PC-9 (cell line): ENCODE measurements around the gene PCDHGC4. TPM values are rescaled to one million over a fixed set of nuclear protein-coding genes. Genes with fewer than 3 reads are reported as not detected.

Experiments used
- BruUV-seq: library from RNA; stranded (reverse); fragments of 400-500 nt; replicated peaks from 2 replicates; lab custom pipeline; 2021; lab: Mats Ljungman, UMichigan
- CTCF ChIA-PET: fragments of 300-600 bp; sonication (Branson Sonifier 250); formaldehyde crosslinking; loops from one replicate; lab custom pipeline; 2022; ENCODE audit warnings: antibody characterized with exemption; lab: Charles Lee
- POLR2A ChIA-PET: fragments of 300-600 bp; sonication (Branson Sonifier 250); formaldehyde crosslinking; loops from one replicate; lab custom pipeline; 2022; ENCODE audit warnings: antibody characterized with exemption; ENCODE audit not compliant: unreplicated experiment; lab: Charles Lee
- DNase-seq, 2 experiments: peaks; one replicate each; pipeline versions ENCODE4 v3.0.0 to v3.0.0-alpha.2; 2015 to 2022; ENCODE audit warnings: mixed read lengths in 1 of 2
- H2AFZ ChIP-seq: fragments of 200-600 bp; sonication (generic); 2 replicates; pipeline ENCODE4 v1.8.1; 2017; ENCODE audit warnings: antibody characterized with exemption
- H3F3A ChIP-seq: fragments of 200-600 bp; sonication (generic); 2 replicates; pipeline ENCODE4 v1.8.1; 2017; ENCODE audit warnings: antibody characterized with exemption, mild to moderate bottlenecking, low read depth; ENCODE audit not compliant: insufficient read depth
- H3K27ac ChIP-seq: fragments of 200-600 bp; sonication (generic); 2 replicates; pipeline ENCODE4 v1.6.1; 2016; ENCODE audit warnings: mixed run types
- H3K27me3 ChIP-seq: fragments of 200-600 bp; sonication (generic); 2 replicates; pipeline ENCODE4 v1.6.1; 2016; ENCODE audit warnings: low read depth, mixed run types; ENCODE audit not compliant: insufficient read depth
- H3K36me3 ChIP-seq: fragments of 200-600 bp; sonication (generic); 2 replicates; pipeline ENCODE4 v1.6.1; 2016; ENCODE audit warnings: low read depth, mixed run types
- H3K4me1 ChIP-seq: fragments of 200-600 bp; sonication (generic); replicated peaks from 2 replicates; pipeline ENCODE4 v1.6.1; 2016; ENCODE audit warnings: mixed run types; ENCODE audit not compliant: insufficient read depth
- H3K4me2 ChIP-seq: fragments of 200-600 bp; sonication (generic); 2 replicates; pipeline ENCODE4 v1.6.1; 2017; ENCODE audit warnings: mixed run types
- H3K4me3 ChIP-seq: fragments of 200-600 bp; sonication (generic); 2 replicates; pipeline ENCODE4 v1.6.1; 2016; ENCODE audit warnings: mixed run types
- H3K79me2 ChIP-seq: fragments of 200-600 bp; sonication (generic); 2 replicates; pipeline ENCODE4 v1.6.1; 2017; ENCODE audit warnings: low read depth, mixed run types
- H3K9me2 ChIP-seq: fragments of 200-600 bp; sonication (generic); 2 replicates; pipeline ENCODE4 v1.8.1; 2017; ENCODE audit warnings: mild to moderate bottlenecking; ENCODE audit not compliant: insufficient read depth
- H3K9me3 ChIP-seq: fragments of 200-600 bp; sonication (generic); 2 replicates; pipeline ENCODE4 v1.8.1; 2016; ENCODE audit warnings: low read depth; ENCODE audit not compliant: insufficient read depth
- H4K20me1 ChIP-seq: fragments of 200-600 bp; sonication (generic); 2 replicates; pipeline ENCODE4 v1.8.1; 2017; ENCODE audit not compliant: insufficient read depth
- EZH2 ChIP-seq: fragments of 200-600 bp; sonication (generic); IDR thresholded peaks from 2 replicates; pipeline ENCODE4 v1.8.0; 2017; ENCODE audit warnings: antibody characterized with exemption, low read depth
- intact Hi-C: fragments of 100-400 bp; cut with micrococcal nuclease; formaldehyde crosslinking; loops from one replicate; pipeline ENCODE4 v1.10.0; 2022; ENCODE audit not compliant: unreplicated experiment
- total RNA-seq: library from RNA; stranded (reverse); gene quantifications from 2 replicates; pipeline ENCODE4 v1.2.3, GENCODE V29; 2021
- TF ChIP-seq, protein P1 (sequence below): fragments of 200-600 bp; sonication (generic); conservative IDR thresholded peaks from 2 replicates; pipeline ENCODE4 v1.6.1; 2017; ENCODE audit warnings: mixed run types, antibody characterized with exemption, mild to moderate bottlenecking, moderate library complexity

The PCDHGC4 gene
- total RNA-seq, 1 experiment from 2014 or later: not detected

DNA sequence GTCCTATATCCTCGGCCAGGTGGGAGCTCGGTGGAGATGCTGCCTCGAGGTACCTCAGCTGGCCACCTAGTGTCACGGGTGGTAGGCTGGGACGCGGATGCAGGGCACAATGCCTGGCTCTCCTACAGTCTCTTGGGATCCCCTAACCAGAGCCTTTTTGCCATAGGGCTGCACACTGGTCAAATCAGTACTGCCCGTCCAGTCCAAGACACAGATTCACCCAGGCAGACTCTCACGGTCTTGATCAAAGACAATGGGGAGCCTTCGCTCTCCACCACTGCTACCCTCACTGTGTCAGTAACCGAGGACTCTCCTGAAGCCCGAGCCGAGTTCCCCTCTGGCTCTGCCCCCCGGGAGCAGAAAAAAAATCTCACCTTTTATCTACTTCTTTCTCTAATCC lies 7.0 kb upstream of the PCDHGC4 start:
- intact Hi-C loops: loop anchor here (5.0 kb wide), 1 partner anchor 44 kb away; no protein-coding TSS in a partner anchor
- no TSS peak for BruUV-seq
- TF ChIP-seq, protein P1, sequence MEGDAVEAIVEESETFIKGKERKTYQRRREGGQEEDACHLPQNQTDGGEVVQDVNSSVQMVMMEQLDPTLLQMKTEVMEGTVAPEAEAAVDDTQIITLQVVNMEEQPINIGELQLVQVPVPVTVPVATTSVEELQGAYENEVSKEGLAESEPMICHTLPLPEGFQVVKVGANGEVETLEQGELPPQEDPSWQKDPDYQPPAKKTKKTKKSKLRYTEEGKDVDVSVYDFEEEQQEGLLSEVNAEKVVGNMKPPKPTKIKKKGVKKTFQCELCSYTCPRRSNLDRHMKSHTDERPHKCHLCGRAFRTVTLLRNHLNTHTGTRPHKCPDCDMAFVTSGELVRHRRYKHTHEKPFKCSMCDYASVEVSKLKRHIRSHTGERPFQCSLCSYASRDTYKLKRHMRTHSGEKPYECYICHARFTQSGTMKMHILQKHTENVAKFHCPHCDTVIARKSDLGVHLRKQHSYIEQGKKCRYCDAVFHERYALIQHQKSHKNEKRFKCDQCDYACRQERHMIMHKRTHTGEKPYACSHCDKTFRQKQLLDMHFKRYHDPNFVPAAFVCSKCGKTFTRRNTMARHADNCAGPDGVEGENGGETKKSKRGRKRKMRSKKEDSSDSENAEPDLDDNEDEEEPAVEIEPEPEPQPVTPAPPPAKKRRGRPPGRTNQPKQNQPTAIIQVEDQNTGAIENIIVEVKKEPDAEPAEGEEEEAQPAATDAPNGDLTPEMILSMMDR: no peak
- TF ChIP-seq EZH2: no peak
- ChIA-PET CTCF (interaction anchor here (0.9 kb wide), 1 partner anchor 12 kb away, joined by 5 read pairs; no protein-coding TSS in a partner anchor), POLR2A (no interaction called here)
- H2AFZ ChIP-seq: no peak overlapping the region
- H4K20me1 ChIP-seq: no peaks in the 10 kb centered on the region
- peaks cover 10% of the 10 kb centered on the region for H3K27me3 ChIP-seq
- H3K27ac ChIP-seq: no peak overlapping the region
- H3K4me1 ChIP-seq: no peaks in the 10 kb centered on the region
- H3K4me2 ChIP-seq: no peak overlapping the region
- no peaks in the 10 kb centered on the region for H3K9me3 ChIP-seq
- H3K36me3 ChIP-seq: no peaks in the 10 kb centered on the region
- no peaks in the 10 kb centered on the region for H3F3A ChIP-seq
- H3K79me2 ChIP-seq: no peaks in the 10 kb centered on the region
- no peak for DNase-seq
- no peak overlapping the region for H3K4me3 ChIP-seq
- H3K9me2 ChIP-seq: no peaks in the 10 kb centered on the region

GRCh38 chr5:141478321-141478945 lies 6.4 kb upstream of the PCDHGC4 start:
- POLR2A ChIA-PET: no interaction called here
- H2AFZ ChIP-seq: no peak overlapping the region
- no peak overlapping the region for H3K4me2 ChIP-seq
- H3K4me1 ChIP-seq: no peaks in the 10 kb centered on the region
- TF ChIP-seq, protein P1: peak; percentile 40; the same call in 1 of the 2 replicates
- TF ChIP-seq EZH2: no peak
- no peaks in the 10 kb centered on the region for H3F3A ChIP-seq
- CTCF ChIA-PET: interaction anchor here (0.6 to 0.9 kb wide), 3 partner anchors 12 to 35 kb away, joined by 3 to 10 read pairs (median 5); no protein-coding TSS in a partner anchor
- intact Hi-C loops: loop anchor here (5.0 kb wide), 1 partner anchor 44 kb away; no protein-coding TSS in a partner anchor
- no peaks in the 10 kb centered on the region for H3K36me3 ChIP-seq
- H3K79me2 ChIP-seq: no peaks in the 10 kb centered on the region
- no peaks in the 10 kb centered on the region for H3K9me2 ChIP-seq
- H3K4me3 ChIP-seq: no peak overlapping the region
- H3K27ac ChIP-seq: no peak overlapping the region
- H4K20me1 ChIP-seq: no peaks in the 10 kb centered on the region
- peak in 1 of 2 experiments; percentile 33 for DNase-seq
- H3K9me3 ChIP-seq: no peaks in the 10 kb centered on the region
- no TSS peak for BruUV-seq
- peaks cover 10% of the 10 kb centered on the region for H3K27me3 ChIP-seq

- Histone ChIP-seq H3K4me2 (no peak overlapping the region), H3K27me3 (peaks cover 10% of the 10 kb centered on the region)
These were observed 5.1 kb upstream of the PCDHGC4 start for GRCh38 chr5:141479776-141480175.

More at GRCh38 chr5:141479776-141480175, 5.1 kb upstream of the PCDHGC4 start:
- intact Hi-C loops: loop anchor here (5.0 kb wide), 1 partner anchor 43 kb away; no protein-coding TSS in a partner anchor
- no peak overlapping the region for H3K27ac ChIP-seq
- CTCF ChIA-PET: no interaction called here
- no peaks in the 10 kb centered on the region for H3K36me3 ChIP-seq
- TF ChIP-seq, protein P1: no peak
- no peak for TF ChIP-seq EZH2
- H3F3A ChIP-seq: no peaks in the 10 kb centered on the region
- H3K9me2 ChIP-seq: no peaks in the 10 kb centered on the region
- H3K9me3 ChIP-seq: no peaks in the 10 kb centered on the region
- POLR2A ChIA-PET: no interaction called here
- H3K4me1 ChIP-seq: no peaks in the 10 kb centered on the region
- no peak overlapping the region for H3K4me3 ChIP-seq
- no peaks in the 10 kb centered on the region for H4K20me1 ChIP-seq
- no peak for DNase-seq
- no peaks in the 10 kb centered on the region for H3K79me2 ChIP-seq
- no peak overlapping the region for H2AFZ ChIP-seq
- BruUV-seq: no TSS peak
